COLO668 (cell line): ENCODE measurements around the gene CEP57.
A peak's percentile ranks its signal among the peaks of the same experiment; 100 is the strongest.

Experiments
- DNase-seq: peaks from one replicate; lab custom pipeline; 2025; ENCODE audit not compliant: unreplicated experiment; lab: John Stamatoyannopoulos, UW

The CEP57 gene

GRCh38 chr11:95790123-95790932 is at the start of gene CEP57:
Gene CEP57 (plus strand): TSS chr11:95790498. CDS start chr11:95790699, 201 bp downstream.
- peak; percentile 94 for DNase-seq

DNA sequence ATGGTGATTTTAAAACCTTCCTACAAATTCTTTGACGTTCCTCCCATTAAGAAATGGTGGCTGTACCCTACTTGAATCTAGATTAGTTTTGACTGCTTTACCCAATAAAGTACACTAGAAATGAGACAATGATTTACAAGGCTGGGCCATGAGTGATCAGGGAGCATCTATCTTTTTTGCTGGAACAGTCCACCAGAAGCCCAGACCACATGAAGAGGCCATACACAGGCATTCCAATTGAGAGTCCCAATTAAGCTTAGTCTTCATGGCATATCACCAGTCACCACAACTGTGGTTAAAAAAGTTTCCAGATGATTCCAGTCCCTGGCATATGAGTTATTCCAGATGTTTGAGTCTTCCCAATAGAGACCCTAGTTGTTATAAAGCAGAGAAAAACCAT is 40.2 kb upstream of the CEP57 start:
- DNase-seq, result no peak

DNA sequence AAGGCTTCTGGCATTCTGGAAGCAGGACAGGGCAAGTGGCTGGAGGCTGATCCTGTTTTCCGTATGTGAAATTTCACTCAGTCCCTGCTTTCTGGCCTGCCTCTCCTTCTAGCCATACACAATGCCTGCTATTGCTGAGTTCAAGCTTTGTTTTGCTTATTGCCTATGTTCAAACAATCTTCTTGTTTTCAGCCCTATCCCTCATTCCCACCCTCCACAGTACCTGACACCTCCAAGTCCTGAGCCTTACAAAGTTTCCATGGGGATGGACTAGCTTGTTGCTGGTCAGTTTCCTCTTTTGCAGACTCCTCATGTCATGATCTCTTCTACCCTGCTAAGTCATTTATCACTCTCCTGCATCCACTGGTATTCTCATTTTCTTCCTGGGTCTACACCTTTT is 38.8 kb upstream of the CEP57 start:
- DNase-seq, result no peak

DNA sequence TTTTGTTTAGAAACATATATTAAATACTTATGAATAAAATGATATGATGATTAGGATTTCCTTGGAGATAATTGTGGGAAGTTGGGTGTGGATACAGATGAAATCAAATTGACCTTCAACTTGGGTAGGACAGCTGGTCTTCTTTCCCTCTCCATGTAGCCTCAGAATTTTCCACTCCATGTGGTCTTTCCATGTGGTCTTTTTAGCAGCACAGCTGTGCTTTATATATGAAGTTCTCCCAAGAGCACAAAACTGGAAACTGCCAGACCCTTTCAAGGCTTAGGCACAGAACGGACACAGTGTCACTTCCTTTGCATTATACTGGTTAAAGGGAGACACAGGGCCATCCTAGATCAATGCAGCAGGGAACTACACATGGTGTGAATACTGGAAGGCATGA is 29.4 kb upstream of the CEP57 start:
- DNase-seq, result no peak

DNA sequence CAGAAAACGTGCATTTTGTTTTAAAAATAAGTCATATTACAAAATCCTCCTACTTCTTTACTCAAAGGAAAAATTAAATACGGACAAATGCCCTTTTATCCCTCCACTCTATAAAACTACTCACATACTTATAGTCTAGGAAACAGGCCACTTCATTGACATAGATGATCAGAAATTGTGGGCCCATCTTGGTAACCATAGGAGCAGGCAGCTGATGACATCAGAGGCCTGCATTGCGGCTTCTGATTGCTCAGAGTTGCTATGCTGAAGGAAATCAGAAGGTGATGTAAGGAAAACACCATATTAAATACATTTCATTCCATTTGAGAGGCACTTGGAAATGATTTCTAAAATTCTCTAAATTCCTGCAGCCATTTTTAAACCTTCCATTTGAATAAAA is 27.8 kb upstream of the CEP57 start:
- no peak for DNase-seq

DNA sequence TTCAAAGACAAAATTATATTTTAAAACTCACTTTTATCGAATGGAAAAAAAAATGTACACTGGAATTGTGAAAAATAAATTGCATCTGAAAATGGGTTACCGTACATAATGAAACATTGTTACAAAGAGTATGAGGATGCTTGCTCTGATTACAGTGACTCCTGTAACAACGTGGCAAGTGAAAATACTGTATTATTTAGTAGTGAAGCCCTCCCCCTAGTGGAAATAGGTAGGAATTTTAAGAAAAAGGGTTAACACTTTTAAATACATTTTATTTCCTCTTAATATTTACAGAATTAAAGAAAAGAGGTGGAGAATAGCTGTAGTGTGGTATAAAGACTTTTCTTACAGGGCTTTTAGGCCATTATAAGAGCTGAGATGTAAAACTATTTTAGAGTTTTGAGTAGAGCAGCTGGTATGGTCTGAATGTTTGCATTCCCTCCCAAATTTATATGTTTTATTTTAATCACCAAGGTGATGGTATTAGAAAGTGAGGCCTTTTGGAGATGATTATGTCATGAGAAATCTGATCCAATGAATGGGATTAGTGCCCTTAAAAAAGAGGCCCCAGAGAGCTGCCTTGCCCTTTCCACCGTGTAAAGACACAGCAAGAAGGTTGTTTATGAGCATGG is 25.9 kb upstream of the CEP57 start:
- no peak for DNase-seq

DNA sequence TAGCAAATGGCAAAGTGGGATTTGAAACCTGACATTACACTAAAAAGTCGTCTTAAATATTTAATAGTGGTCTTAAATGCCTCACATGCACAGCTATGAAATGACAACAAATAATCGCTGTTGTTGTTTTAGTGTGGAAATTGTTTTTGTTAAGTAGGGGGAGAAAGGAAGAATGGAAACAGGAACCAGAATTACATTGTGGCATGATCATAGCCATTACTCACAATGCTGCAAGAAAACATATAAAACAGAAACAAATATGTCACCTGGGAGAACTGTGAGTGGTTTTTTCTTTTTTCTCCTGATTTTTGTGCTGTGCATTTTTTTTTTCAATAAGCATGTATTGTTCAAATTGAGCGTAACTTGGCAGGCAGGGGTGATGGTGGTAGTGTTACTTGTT is 23.6 kb upstream of the CEP57 start:
- DNase-seq, result no peak

- no peak for DNase-seq
Measured at GRCh38 chr11:95767498-95767897, 22.8 kb upstream of the CEP57 start.

DNA sequence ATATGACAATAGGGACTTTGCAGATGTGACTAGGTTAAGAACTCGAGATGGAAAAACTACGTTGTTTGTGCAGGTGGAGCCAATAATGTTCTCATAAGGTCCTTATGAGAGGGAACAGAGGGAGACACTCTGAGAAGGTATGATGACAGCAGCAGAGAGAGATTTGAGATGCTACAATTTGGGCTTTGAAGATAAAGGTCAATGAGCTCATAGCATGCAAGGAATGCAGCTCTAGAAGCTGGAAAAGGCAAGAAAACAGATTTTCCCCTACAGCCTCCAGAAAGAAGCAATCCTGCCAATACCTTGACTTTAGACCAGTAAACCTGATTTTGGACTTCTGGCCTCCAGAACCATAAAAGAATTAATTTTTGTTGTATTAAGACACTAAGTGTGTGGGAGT is 21.8 kb upstream of the CEP57 start:
- no peak for DNase-seq

- DNase-seq, result no peak
Measured at GRCh38 chr11:95776859-95777258, 13.4 kb upstream of the CEP57 start.

- DNase-seq, result no peak
Measured at GRCh38 chr11:95778699-95779098, 11.6 kb upstream of the CEP57 start.

- DNase-seq, result no peak
Measured at GRCh38 chr11:95780544-95780943, 9.8 kb upstream of the CEP57 start.

- peak; percentile 24 for DNase-seq
Measured at GRCh38 chr11:95788921-95789505, 1.3 kb upstream of the CEP57 start.

- peak; percentile 96 for DNase-seq
Measured at GRCh38 chr11:95789506-95790122, 684 bp upstream of the CEP57 start, which contains the start of gene FAM76B. Gene FAM76B (minus strand): TSS chr11:95789782. CDS start chr11:95789478, 304 bp downstream.

GRCh38 chr11:95790933-95791708 is 823 bp downstream of the CEP57 start:
- DNase-seq, result peak; percentile 58

DNA sequence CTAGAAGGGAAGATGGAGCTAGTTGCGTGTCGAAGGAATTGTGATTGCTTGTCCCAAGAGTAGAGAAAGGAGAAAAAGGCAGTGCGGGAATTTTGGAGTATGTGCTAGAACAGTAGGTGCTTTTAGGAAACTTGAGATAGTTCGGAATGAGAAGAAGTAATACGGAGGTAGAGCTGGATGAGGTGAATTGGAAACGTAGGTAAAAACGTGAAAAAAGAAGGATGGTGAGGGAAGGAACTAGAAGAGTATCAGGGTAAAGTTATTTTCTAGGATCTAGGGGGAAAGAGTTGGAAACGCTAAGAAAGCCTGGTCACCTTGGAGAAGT is 1.4 kb downstream of the CEP57 start:
- DNase-seq, result no peak

- no peak for DNase-seq
Measured at GRCh38 chr11:95792200-95792599, 1.9 kb downstream of the CEP57 start.

DNA sequence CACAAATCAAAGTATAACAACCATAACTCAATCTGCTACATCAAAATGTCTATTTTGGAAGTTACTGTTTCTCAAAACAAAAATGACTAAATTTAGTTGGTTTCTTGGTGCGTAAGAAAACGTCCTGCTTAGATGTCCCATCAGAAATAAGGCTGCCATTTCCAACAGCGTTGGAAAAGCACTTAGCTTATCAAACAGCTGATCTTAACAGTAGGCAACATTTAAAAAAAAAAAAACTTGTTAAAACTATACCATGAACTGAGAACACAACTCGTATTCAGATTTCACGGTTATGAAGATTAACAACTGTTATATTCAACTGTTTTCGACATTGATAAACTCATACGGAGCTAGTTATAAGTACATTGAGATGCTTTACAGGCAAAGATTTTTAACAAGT is 2.4 kb downstream of the CEP57 start:
- no peak for DNase-seq

GRCh38 chr11:95793116-95793515 is 2.8 kb downstream of the CEP57 start:
- no peak for DNase-seq

GRCh38 chr11:95794086-95794485 is 3.8 kb downstream of the CEP57 start:
- DNase-seq, result no peak

DNA sequence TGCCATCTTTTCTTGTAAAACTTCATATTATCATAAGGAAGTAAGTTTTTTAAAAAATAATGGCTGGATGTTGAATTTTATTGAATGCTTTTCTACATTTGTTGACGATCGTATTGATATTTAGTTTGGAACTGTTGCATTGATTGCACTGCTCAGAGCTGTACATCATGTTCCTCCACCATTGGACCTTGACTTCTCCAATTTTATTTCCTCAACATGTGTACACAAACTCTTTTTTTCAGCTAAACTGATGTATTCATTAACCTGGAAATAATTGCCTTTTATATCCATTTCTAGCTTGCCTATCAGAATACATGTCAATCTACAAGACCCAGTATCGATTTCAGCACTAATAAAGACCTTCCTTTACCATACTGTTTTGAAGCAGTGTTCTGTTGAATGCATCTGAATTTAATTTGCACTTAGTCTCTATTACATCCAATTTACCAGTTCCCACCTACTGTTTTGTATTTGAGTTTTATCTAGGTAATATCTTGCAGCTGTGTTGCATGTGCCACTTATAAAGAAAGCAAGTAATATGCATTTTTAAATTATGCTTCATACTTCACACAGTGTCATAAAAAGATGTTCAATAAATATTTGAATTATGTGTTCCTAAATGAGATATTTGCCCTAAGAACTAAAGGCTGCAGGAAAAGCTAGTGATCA is 5.5 kb downstream of the CEP57 start:
- DNase-seq, result no peak
